Right lobe of liver (tissue), 6 donors: ENCODE data around the gene NEDD4L. TPM values are rescaled to one million over a fixed set of nuclear protein-coding genes. Genes with fewer than 3 reads are reported as not detected.
A peak's percentile ranks its signal among the peaks of the same experiment; 100 is the strongest.

Experiments used
- ATAC-seq, 4 donors: fragments of 200-7000 bp; cut with Tn5 transposase; one replicate each; pipeline ENCODE4 v1.9.1; 2020; ENCODE audit warnings: mild to moderate bottlenecking in 4 of 4, moderate library complexity in 4 of 4
- DNase-seq, 3 donors: peaks; one replicate each; pipeline ENCODE4 v3.0.0-alpha.2; 2020
- H3K27ac ChIP-seq, 3 donors: fragments of 200-600 bp; one replicate each; pipeline ENCODE4 v1.8.0; 2022
- H3K27me3 ChIP-seq, 2 donors: fragments of 200-600 bp; one replicate each; pipeline ENCODE4 v1.8.0; 2022
- H3K36me3 ChIP-seq, 4 donors: fragments of 200-600 bp; sonication (generic) in 1 of 4; one replicate each; pipeline versions ENCODE4 v1.5.1 to v1.8.0; 2017 to 2022; ENCODE audit warnings: control low read depth in 1 of 4
- H3K4me1 ChIP-seq, 4 donors: fragments of 200-600 bp; sonication (generic) in 1 of 4; one replicate each; pipeline versions ENCODE4 v1.5.1 to v1.8.0; 2017 to 2022; ENCODE audit warnings: control low read depth in 1 of 4
- H3K4me3 ChIP-seq, 3 donors: fragments of 200-600 bp; one replicate each; pipeline ENCODE4 v1.8.0; 2022
- H3K9me3 ChIP-seq, 4 donors: fragments of 200-600 bp; sonication (generic) in 1 of 4; one replicate each; pipeline versions ENCODE4 v1.5.1 to v1.8.0; 2017 to 2022; ENCODE audit warnings: control low read depth in 1 of 4
- POLR2A ChIP-seq: fragments of 450-650 bp; IDR thresholded peaks from one replicate; pipeline ENCODE4 v1.6.1; 2017; ENCODE audit warnings: antibody characterized with exemption, mild to moderate bottlenecking
- WGBS: methylation state at CpG from one replicate; pipeline ENCODE4 v1.1.6; 2018; ENCODE audit warnings: low coverage, low lambda C conversion rate; ENCODE audit not compliant: insufficient coverage; ENCODE audit errors: missing lambda C conversion rate; 5-methylcytosine and 5-hydroxymethylcytosine counted together
- intact Hi-C, 2 donors: fragments of 100-400 bp; cut with DNase I; formaldehyde crosslinking; loops; one replicate each; pipeline versions ENCODE4 v1.11.2 to v1.14.1; 2022
- total RNA-seq, 6 experiments: library from RNA; depleted of rRNA in 2 of 6; stranded (reverse); fragments of >200 nt in 2 of 6; fragmentation: NEBNext Ultra II Directional in 3 of 6; extraction: Animal tissue kit (Norgen Biotek cat#: 25700) in 3 of 6; gene quantifications; one replicate each; pipeline versions ENCODE4 v1.1.0 to v1.2.4, GENCODE V29; 2016 to 2023
- TF ChIP-seq, protein P1 (sequence below), 4 donors: fragments of 200-600 bp in 3 of 4; fragments of 450-650 bp in 1 of 4; IDR thresholded peaks; one replicate each; pipeline versions ENCODE4 v1.5.1 to v1.8.0; 2016 to 2022; ENCODE audit warnings: antibody characterized with exemption in 4 of 4, mild to moderate bottlenecking in 2 of 4
- donor health status: DM: no; HTN: yes; CAD: no.
- donor health status: DM: no; HTN: no; CAD: no.
- donor health status: DM: no; HTN: no; CAD: no.
- donor health status: DM: no; HTN: yes; CAD: no.
- donor health status: DM: no; HTN: yes; CAD: no.

NEDD4L gene
- total RNA-seq, 6 experiments from 2014 or later = 21.5 to 41.0 (median 33.2) TPM

- DNase-seq (no peak), ATAC-seq (no peak)
- WGBS = 49% methylated on average over 3 of the region's 3 CpGs
- Histone ChIP-seq H3K27ac (no peak overlapping the region), H3K9me3 (no peaks in the 10 kb centered on the region), H3K4me1 (peaks cover 0 to 8% (median 0%) of the 10 kb centered on the region in 4 donors), H3K4me3 (no peak overlapping the region), H3K36me3 (no peaks in the 10 kb centered on the region), H3K27me3 (no peaks in the 10 kb centered on the region)
- TF ChIP-seq POLR2A = no peak
- intact Hi-C loops = no loop called here
Measured at GRCh38 chr18:58061349-58061748, 17.3 kb downstream of the NEDD4L start.

DNA sequence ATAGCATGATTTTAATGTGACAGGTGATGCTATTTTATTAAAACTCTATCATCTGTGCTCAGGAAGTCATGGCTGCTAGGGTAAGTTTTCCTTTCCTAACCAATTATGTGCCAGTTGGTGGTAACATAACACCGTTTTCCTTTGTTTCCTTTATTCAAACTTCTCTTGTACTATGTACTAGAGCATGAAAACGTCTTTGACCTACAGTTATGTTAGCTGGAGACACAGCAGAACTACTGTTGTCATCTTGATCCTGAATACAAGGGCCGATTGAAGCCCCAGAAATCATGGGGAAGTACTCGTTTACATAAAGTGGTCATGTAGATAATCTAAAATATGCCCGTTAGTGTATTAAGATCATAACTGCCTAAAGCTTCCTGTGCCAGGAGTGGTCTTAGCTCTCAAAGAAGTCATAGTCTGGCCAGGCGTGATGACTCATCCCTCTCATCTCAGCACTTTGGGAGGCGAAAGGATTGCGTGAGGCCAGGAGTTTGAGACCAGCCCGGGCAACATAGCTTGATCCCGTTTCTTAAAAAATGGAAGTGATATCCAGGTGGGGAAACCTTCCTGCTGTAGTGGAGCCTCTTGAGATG lies 20.5 kb downstream of the NEDD4L start:
- no peaks in the 10 kb centered on the region for H3K9me3 ChIP-seq
- ATAC-seq = no peak
- intact Hi-C loops = no loop called here
- H3K36me3 ChIP-seq = no peaks in the 10 kb centered on the region
- no peaks in the 10 kb centered on the region for H3K27me3 ChIP-seq
- H3K4me1 ChIP-seq = no peaks in the 10 kb centered on the region
- no peak for DNase-seq
- TF ChIP-seq POLR2A = no peak
- TF ChIP-seq, protein P1, sequence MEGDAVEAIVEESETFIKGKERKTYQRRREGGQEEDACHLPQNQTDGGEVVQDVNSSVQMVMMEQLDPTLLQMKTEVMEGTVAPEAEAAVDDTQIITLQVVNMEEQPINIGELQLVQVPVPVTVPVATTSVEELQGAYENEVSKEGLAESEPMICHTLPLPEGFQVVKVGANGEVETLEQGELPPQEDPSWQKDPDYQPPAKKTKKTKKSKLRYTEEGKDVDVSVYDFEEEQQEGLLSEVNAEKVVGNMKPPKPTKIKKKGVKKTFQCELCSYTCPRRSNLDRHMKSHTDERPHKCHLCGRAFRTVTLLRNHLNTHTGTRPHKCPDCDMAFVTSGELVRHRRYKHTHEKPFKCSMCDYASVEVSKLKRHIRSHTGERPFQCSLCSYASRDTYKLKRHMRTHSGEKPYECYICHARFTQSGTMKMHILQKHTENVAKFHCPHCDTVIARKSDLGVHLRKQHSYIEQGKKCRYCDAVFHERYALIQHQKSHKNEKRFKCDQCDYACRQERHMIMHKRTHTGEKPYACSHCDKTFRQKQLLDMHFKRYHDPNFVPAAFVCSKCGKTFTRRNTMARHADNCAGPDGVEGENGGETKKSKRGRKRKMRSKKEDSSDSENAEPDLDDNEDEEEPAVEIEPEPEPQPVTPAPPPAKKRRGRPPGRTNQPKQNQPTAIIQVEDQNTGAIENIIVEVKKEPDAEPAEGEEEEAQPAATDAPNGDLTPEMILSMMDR (IDR thresholded peaks at IDR 0.05) = no peak
- H3K27ac ChIP-seq = no peak overlapping the region
- WGBS = 63% methylated on average over 5 of the region's 10 CpGs
- H3K4me3 ChIP-seq = no peak overlapping the region

GRCh38 chr18:58065956-58066355 lies 21.9 kb downstream of the NEDD4L start:
- no peak overlapping the region for H3K4me3 ChIP-seq
- H3K9me3 ChIP-seq = no peaks in the 10 kb centered on the region
- H3K27me3 ChIP-seq = no peaks in the 10 kb centered on the region
- H3K4me1 ChIP-seq = no peaks in the 10 kb centered on the region
- H3K27ac ChIP-seq = no peak overlapping the region
- no peaks in the 10 kb centered on the region for H3K36me3 ChIP-seq
- DNase-seq = no peak
- 91% methylated on average over 3 of the region's 3 CpGs for WGBS
- no peak for TF ChIP-seq POLR2A
- intact Hi-C loops = no loop called here
- ATAC-seq = no peak

DNA sequence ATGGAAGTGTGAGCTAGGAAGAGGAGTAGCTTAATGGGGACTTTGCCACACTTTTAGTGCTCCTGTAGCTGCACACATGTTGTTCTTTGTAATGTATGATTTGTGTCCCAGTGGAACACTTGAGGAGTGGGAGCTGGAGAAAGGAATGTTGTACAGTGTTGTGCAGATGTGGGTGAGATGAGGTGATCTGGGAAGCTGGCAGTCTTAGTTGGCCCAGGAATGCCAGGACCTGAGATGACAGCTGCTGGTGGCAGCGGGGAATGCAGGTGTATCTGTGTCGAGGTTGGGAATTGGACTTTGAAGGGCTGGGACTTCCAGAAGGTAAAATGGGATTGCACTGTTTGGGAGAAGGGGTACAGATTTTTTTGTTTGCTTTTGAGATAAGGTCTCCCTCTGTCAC lies 23.6 kb downstream of the NEDD4L start:
- no CpG with 5 or more reads among the region's 2 CpGs for WGBS
- DNase-seq = no peak
- Histone ChIP-seq H3K4me3 (no peak overlapping the region), H3K4me1 (no peaks in the 10 kb centered on the region), H3K27me3 (no peaks in the 10 kb centered on the region), H3K27ac (no peak overlapping the region), H3K9me3 (no peaks in the 10 kb centered on the region), H3K36me3 (no peaks in the 10 kb centered on the region)
- intact Hi-C loops = no loop called here
- peak; percentile 52 to 76 (median 72) for ATAC-seq
- TF ChIP-seq, protein P1 (IDR thresholded peaks at IDR 0.05) = peak; percentile 10 to 24 (median 12)
- no peak for TF ChIP-seq POLR2A

- TF ChIP-seq, protein P1 (IDR thresholded peaks at IDR 0.05) = no peak
- no peak for TF ChIP-seq POLR2A
Measured at GRCh38 chr18:58069099-58069498, 25.1 kb downstream of the NEDD4L start.

More at GRCh38 chr18:58069099-58069498, 25.1 kb downstream of the NEDD4L start:
- no peaks in the 10 kb centered on the region for H3K36me3 ChIP-seq
- DNase-seq = no peak
- no peaks in the 10 kb centered on the region for H3K4me1 ChIP-seq
- intact Hi-C loops = no loop called here
- no peak overlapping the region for H3K4me3 ChIP-seq
- peak in 1 of 4 donors; percentile 63 for ATAC-seq
- no peaks in the 10 kb centered on the region for H3K27me3 ChIP-seq
- H3K27ac ChIP-seq = no peak overlapping the region
- no peaks in the 10 kb centered on the region for H3K9me3 ChIP-seq
